GM19397 (cell line): ENCODE measurements around the gene CAPN15.

Experiments used
- ATAC-seq: cut with Tn5 transposase; IDR thresholded peaks from one replicate; pipeline ENCODE4 v1.9.1; 2021; ENCODE audit warnings: mild to moderate bottlenecking, moderate library complexity; ENCODE audit not compliant: unreplicated experiment

The CAPN15 gene

GRCh38 chr16:575354-576196 lies 48.1 kb downstream of the CAPN15 start:
- ATAC-seq, result no peak

- ATAC-seq, result no peak
Observed at GRCh38 chr16:576197-576822, 48.8 kb downstream of the CAPN15 start.

- no peak for ATAC-seq
Observed at GRCh38 chr16:576823-577201, 49.3 kb downstream of the CAPN15 start.

GRCh38 chr16:577796-578195 lies 50.3 kb downstream of the CAPN15 start:
- ATAC-seq, result no peak

DNA sequence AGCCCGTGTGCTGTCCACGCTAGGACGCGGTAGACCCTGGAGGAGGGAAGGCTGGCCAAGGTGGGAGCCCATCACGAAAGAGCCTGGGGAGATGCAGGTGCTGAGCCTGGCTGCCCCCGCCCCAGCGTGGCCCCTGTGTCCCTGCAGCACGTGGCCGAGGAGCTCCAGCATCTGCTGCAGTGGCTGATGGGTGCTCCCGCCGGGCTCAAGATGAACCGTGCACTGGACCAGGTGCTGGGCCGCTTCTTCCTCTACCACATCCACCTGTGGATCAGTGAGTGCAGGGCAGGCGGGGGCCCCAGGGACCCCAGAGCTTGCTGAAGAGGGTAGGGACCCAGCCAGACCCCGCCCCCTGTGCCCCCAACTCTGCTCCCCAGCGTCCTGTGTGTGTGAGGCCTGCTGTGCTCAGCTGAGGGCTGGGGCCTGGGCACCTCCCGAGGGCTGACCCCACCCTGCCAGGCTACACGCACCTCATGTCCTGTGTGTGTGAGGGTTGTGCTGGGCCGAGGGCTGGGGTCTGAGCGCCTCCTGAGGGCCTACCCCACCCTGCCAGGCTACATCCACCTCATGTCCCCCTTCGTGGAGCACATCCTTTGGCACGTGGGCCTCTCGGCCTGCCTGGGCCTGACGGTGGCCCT lies 50.8 kb downstream of the CAPN15 start:
- ATAC-seq, result no peak

GRCh38 chr16:578870-579405 lies 51.4 kb downstream of the CAPN15 start:
- peak; percentile 56 for ATAC-seq

DNA sequence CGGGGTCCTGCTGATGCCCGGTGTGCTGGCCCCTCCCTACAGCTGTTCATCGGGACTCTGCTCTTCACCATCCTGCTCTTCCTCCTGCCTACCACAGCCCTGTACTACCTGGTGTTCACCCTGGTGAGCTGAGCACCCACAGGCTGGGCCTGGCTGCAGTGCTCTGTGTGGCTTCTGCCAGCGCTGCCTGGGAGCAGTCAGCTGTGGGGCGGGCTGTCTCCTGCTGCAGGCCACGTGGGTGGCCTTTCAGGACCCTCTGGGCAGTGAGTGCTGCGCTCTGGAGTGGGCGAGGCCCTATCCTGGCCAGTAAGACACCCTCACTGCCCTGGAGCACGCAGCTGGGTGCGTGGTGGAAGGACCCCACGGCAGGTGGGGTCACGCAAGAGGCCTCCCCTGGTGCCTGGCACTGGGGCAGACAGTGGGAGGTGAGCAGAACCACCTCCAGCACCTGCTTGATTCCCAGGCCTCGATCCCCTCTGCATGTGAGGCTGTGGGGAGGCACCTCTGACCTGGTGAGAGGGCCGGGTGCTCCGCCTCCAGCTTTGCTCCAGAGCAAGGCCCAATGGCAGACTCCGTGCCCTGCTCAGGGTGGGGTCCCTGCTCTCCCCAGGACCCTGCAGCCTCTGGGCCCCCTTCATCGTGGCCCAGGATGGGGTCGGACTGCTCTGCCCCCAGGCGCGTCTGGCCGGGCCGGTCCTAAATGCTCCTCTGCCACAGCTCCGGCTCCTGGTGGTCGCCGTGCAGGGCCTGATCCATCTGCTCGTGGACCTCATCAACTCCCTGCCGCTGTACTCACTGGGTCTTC lies 52.8 kb downstream of the CAPN15 start:
- no peak for ATAC-seq

- no peak for ATAC-seq
Observed at GRCh38 chr16:580946-581498, 53.5 kb downstream of the CAPN15 start.

DNA sequence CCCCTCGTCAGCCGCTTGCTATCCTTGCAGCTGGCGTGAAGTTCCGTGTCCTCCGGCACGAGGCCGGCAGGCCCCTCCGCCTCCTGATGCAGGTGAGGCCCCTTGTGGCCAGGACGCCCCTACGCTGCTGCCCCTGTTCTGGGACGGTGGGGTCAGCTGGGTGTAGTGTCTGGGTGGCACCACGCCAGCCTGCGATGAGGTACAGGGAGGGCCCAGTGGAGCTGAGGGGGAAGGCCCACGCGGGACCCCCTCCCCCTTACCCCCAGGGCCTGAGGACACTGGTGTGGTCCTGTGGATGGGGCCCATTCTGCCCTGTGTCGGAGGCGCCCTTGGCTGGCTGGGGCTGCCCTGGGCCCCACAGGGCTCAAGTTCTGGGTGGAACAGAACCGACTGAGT lies 54.7 kb downstream of the CAPN15 start:
- ATAC-seq, result no peak

DNA sequence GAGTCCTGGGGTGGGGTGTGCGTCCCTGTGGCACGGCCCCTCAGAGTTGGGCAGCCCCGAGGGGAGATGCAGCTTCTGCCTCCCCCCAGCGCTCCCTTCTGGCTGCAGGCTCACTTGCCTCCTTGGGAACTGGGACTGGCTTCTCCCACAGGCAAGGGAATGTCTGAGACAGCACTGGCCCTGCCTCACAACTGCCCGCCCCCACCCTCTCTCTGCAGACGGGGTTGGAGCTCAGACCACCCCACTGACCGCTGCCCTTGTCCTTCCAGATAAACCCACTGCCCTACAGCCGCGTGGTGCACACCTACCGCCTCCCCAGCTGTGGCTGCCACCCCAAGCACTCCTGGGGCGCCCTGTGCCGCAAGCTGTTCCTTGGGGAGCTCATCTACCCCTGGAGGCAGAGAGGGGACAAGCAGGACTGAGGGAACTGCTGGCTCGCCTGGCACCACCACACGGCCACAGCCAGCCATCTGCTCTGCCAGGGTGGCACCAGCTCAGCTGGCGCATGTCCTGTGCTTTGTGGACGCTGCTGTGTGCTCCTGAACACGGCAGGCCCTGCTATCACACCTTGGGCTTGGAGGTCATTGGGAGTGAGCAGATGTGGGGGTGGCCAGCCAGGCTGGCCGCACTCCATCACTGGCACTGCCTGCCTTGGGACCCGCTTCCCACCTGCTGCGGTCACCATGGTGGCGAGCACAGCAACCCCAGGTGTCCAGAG lies 55.3 kb downstream of the CAPN15 start:
- no peak for ATAC-seq

DNA sequence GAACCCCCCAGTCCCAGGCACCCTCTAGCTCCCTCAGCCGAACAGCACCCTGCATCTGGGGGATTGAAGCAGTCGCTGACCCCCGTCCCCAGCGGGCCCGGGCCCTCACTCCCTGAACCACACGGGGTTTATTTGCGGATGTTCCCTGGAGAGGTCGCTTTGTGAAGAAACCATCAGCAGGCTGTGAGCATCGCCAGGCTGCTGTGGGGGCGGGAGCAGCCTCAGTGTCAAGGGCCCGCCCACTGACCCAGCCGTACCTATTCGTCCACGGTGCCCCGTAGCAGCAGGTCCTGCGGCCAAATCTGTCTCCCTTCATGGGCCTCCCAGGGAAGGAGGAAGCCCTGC lies 55.9 kb downstream of the CAPN15 start:
- ATAC-seq, result no peak

- ATAC-seq, result no peak
Observed at GRCh38 chr16:583815-584591, 56.5 kb downstream of the CAPN15 start.

- no peak for ATAC-seq
Observed at GRCh38 chr16:585351-585750, 57.8 kb downstream of the CAPN15 start.

DNA sequence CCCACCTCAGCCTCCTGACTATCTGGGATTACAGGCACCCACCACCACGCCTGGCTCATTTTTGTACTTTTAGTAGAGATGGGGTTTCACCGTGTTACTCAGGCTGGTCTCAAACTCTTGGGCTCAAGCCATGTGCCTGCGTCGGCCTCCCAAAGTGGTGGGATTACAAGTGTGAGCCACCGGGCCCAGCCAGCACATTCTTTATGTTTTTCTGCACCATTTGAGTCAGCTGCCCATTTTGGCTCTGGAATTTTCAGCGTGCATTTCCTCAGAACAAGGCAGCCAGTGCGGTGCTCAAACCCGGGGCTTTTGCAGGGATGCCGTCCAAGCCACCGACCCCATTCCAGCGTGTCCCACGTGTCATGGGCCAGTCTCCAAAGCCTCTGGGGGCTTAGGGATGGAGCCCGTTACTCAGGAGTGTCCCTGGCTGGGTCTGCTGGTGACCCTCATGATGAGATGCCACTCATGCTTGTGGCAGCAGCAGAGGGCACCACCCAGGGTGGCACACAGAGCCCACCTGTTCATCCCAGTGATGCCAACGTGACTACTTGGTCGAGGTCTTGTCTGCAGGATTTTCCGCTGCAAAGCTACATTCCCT lies 58.6 kb downstream of the CAPN15 start:
- ATAC-seq, result no peak

DNA sequence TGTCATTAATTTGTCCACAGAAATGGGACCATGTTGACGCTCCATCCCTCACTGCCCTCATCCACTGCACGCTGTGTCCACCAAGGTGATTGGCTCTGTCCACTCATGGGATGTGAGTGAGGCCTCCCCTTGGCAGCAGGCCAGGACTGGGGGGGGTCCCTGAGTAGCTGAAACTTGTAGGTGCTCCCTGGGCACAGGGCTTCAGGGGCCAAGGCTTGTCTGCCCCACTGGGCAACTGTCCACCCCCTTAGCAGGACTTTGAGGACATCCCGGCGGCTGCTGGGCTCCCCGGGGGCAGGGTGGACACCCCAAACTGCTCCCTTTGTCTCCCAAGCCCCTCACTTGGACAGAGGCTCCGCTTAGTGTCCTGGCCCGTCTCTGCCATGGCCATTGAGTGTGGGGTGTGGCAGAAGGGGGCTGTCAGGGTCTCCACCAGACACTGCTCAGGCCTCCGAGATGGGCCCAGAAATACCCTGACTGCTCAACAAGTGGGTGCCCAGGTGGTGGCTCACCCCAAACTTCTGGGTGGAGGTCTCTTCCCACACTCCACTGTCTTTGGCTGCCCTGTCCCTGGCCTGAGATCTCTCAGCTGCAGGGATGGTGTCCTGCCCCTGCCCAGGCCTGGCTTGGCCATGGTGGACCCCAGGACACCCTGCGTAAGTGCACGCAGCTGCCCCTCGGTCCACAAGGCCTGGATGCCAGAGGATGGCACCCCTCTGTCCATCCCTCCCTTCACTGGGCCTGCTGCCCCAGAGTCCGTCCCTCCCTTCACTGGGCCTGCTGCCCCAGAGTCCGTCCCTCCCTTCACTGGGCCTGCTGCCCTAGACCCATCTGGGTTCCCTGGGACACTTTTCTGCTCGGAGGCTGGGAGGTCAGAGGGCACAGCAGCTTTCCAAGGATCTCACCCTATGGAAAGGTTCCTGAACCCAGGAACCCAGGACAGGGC lies 59.4 kb downstream of the CAPN15 start:
- ATAC-seq, result no peak

GRCh38 chr16:588639-588888 lies 61.1 kb downstream of the CAPN15 start:
- ATAC-seq, result peak; percentile 2

DNA sequence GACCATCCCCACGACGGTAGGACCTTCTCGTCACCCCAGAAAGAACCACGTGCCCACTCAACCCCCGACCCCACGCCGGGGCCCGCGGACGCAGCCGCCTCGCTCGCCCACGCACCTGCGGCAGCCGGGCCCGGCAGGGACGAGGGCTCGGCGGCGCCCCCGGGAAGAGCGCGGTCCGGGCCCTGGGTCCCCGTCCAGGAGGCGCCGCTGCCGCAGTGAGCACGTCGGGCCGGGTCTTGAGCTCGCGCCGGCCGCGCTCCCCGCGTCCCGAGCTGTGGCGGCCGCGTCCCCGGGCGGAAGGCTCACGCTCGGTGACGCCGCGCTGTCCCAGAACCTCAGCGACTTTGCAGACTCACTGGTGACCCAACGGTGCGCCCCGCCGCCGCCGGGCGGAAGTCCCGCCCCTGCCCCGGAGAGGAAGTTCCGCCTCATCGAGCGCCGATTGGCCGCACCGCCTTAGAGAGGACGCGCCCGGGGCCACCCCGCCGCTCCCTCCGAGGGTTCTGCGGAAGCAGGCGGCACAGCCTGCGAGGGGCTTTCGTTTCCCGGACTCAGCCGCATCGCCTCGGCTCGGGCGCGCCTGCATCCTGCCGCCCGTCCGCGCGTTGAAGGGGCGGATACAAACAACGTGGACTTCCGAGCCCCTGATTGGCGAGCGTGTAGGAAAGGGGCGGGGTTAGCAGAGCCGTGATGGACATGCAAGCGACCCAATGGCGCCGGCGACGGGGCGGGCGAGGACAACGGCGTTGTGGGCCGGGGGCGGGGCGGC lies 61.6 kb downstream of the CAPN15 start:
- peak; percentile 69 for ATAC-seq
